Measurements from ENCODE around the gene MSI2.

- TF ChIP-seq ZNF565 (CRISPR knock-in tag; conservative IDR thresholded peaks at IDR 0.05; ENCODE audit: low read depth): no peak
- no peak for TF ChIP-seq ZFP3 (CRISPR knock-in tag; IDR thresholded peaks at IDR 0.05)
- TF ChIP-seq TSHZ2 (CRISPR knock-in tag; IDR thresholded peaks at IDR 0.05): no peak
- no peak for TF ChIP-seq PATZ1 (CRISPR knock-in tag; IDR thresholded peaks at IDR 0.05; ENCODE audit: borderline replicate concordance)
Observed at GRCh38 chr17:57495771-57496170, 239.4 kb downstream of the MSI2 start.
